ENCODE data around the gene VWA3B. TPM values are rescaled to one million over a fixed set of nuclear protein-coding genes. Genes with fewer than 3 reads are reported as not detected.
"Not testable (repeated sequence)": the region's sequence is repeated elsewhere in the genome, so short reads cannot be mapped to it uniquely, and the experiment has no call there.

Gene VWA3B
- polyA plus RNA-seq, 2 of the 4 experiments (the other 2 are of a cell fraction) = not detected

GRCh38 chr2:98301469-98301868 lies 214.5 kb downstream of the VWA3B start:
- 23% methylated on average over 5 of the region's 5 CpGs for WGBS (ENCODE audit: missing lambda C conversion rate)

GRCh38 chr2:98307131-98307696 lies 220.2 kb downstream of the VWA3B start:
- ATAC-seq; H3K9me3 ChIP-seq; H3K4me1 ChIP-seq; DNase-seq (ENCODE audit: low read depth in 1 of 2, low spot score in 1 of 2); H3K4me2 ChIP-seq; FAIRE-seq; H3K27ac ChIP-seq; H3K4me3 ChIP-seq; POLR2A ChIA-PET: not testable (repeated sequence)
- WGBS (ENCODE audit: missing lambda C conversion rate) = 46% methylated on average over 9 of the region's 9 CpGs
- CTCF ChIA-PET = interaction anchor here (1.1 to 1.2 kb wide), 2 partner anchors 26 to 607 kb away, joined by 3 read pairs; no protein-coding TSS in a partner anchor

More at GRCh38 chr2:98301469-98301868, 214.5 kb downstream of the VWA3B start:
- Histone ChIP-seq H3K4me1 (no peaks in the 10 kb centered on the region), H3K4me2 (no peak overlapping the region), H3K9me3 (no peaks in the 10 kb centered on the region), H3K4me3 (no peak overlapping the region), H3K27ac (no peak overlapping the region)
- DNase-seq (ENCODE audit: low read depth in 1 of 2, low spot score in 1 of 2) = no peak
- CTCF ChIA-PET = no interaction called here
- no peak for FAIRE-seq
- no peak for TF ChIP-seq KDM1A (IDR thresholded peaks at IDR 0.05; ENCODE audit: low read depth)
- TF ChIP-seq PHF8 (IDR thresholded peaks at IDR 0.05; ENCODE audit: borderline replicate concordance, low read depth) = no peak
- TF ChIP-seq ESRRA (IDR thresholded peaks at IDR 0.05; ENCODE audit: borderline replicate concordance, low read length) = no peak
- TF ChIP-seq SMC3 (IDR thresholded peaks at IDR 0.05) = no peak
- no peak for TF ChIP-seq MAX (IDR thresholded peaks at IDR 0.05)
- no peak for TF ChIP-seq JUNB (IDR thresholded peaks at IDR 0.05)
- TF ChIP-seq REST (IDR thresholded peaks at IDR 0.05) = no peak
- no peak for TF ChIP-seq CHD2 (IDR thresholded peaks at IDR 0.05; ENCODE audit: low read length, partially characterized antibody)
- TF ChIP-seq EP300 (IDR thresholded peaks at IDR 0.05) = no peak
- no peak for TF ChIP-seq POLR2A (IDR thresholded peaks at IDR 0.05; ENCODE audit: low read length)
- TF ChIP-seq EHMT2 (IDR thresholded peaks at IDR 0.05; ENCODE audit: low read depth) = no peak
- TF ChIP-seq FOSB (CRISPR knock-in tag; IDR thresholded peaks at IDR 0.05) = no peak
- no peak for TF ChIP-seq MYC (IDR thresholded peaks at IDR 0.05; ENCODE audit: borderline replicate concordance, low read length)
- no peak for TF ChIP-seq CHD4 (IDR thresholded peaks at IDR 0.05; ENCODE audit: borderline replicate concordance)
- TF ChIP-seq RARB (CRISPR knock-in tag; IDR thresholded peaks at IDR 0.05) = no peak
- no peak for TF ChIP-seq CBX8 (IDR thresholded peaks at IDR 0.05)
- TF ChIP-seq JUN (IDR thresholded peaks at IDR 0.05) = no peak
- no peak for TF ChIP-seq NPAS2 (CRISPR knock-in tag; IDR thresholded peaks at IDR 0.05; ENCODE audit: borderline replicate concordance)
- POLR2A ChIA-PET = no interaction called here
- ATAC-seq = no peak

GRCh38 chr2:98308068-98308467 lies 221.1 kb downstream of the VWA3B start:
- DNase-seq (ENCODE audit: low read depth in 1 of 2, low spot score in 1 of 2) (no peak), ATAC-seq (no peak), FAIRE-seq (no peak)
- Histone ChIP-seq H3K9me3 (no peaks in the 10 kb centered on the region), H3K4me1 (no peaks in the 10 kb centered on the region), H3K27ac (no peak overlapping the region), H3K4me3 (no peak overlapping the region), H3K4me2 (no peak overlapping the region)
- 40% methylated on average over 8 of the region's 8 CpGs for WGBS (ENCODE audit: missing lambda C conversion rate)
- POLR2A ChIA-PET = no interaction called here
- TF ChIP-seq POLR2AphosphoS2 (conservative IDR thresholded peaks at IDR 0.05; ENCODE audit: low read length) = no peak
- no peak for TF ChIP-seq NR3C1 (IDR thresholded peaks at IDR 0.05)
- TF ChIP-seq RARB (CRISPR knock-in tag; IDR thresholded peaks at IDR 0.05) = no peak
- TF ChIP-seq FOSB (CRISPR knock-in tag; IDR thresholded peaks at IDR 0.05) = no peak
- no peak for TF ChIP-seq CEBPB (IDR thresholded peaks at IDR 0.05)
- TF ChIP-seq JUNB (IDR thresholded peaks at IDR 0.05) = no peak
- no peak for TF ChIP-seq HES2 (IDR thresholded peaks at IDR 0.05)
- no peak for TF ChIP-seq HDAC2 (IDR thresholded peaks at IDR 0.05)
- no peak for TF ChIP-seq JUN (IDR thresholded peaks at IDR 0.05)
- no peak for TF ChIP-seq BHLHE40 (IDR thresholded peaks at IDR 0.05; ENCODE audit: low read depth, low read length)
- no peak for TF ChIP-seq EHMT2 (IDR thresholded peaks at IDR 0.05; ENCODE audit: low read depth)
- TF ChIP-seq MAX (IDR thresholded peaks at IDR 0.05) = no peak
- no peak for TF ChIP-seq ZSCAN20 (CRISPR knock-in tag; IDR thresholded peaks at IDR 0.05)
- no peak for TF ChIP-seq RFX5 (IDR thresholded peaks at IDR 0.05)
- no peak for TF ChIP-seq TFCP2L1 (CRISPR knock-in tag; IDR thresholded peaks at IDR 0.05)
- no peak for TF ChIP-seq HEYL (CRISPR knock-in tag; IDR thresholded peaks at IDR 0.05)
- CTCF ChIA-PET = interaction anchor here (1.2 kb wide), 1 partner anchor 608 kb away, joined by 3 read pairs; no protein-coding TSS in a partner anchor
